HG03571 (cell line): ENCODE measurements around the gene VGF.

Experiments
- ATAC-seq: cut with Tn5 transposase; IDR thresholded peaks from one replicate; pipeline ENCODE4 v1.9.1; 2021; ENCODE audit not compliant: unreplicated experiment

The VGF gene

DNA sequence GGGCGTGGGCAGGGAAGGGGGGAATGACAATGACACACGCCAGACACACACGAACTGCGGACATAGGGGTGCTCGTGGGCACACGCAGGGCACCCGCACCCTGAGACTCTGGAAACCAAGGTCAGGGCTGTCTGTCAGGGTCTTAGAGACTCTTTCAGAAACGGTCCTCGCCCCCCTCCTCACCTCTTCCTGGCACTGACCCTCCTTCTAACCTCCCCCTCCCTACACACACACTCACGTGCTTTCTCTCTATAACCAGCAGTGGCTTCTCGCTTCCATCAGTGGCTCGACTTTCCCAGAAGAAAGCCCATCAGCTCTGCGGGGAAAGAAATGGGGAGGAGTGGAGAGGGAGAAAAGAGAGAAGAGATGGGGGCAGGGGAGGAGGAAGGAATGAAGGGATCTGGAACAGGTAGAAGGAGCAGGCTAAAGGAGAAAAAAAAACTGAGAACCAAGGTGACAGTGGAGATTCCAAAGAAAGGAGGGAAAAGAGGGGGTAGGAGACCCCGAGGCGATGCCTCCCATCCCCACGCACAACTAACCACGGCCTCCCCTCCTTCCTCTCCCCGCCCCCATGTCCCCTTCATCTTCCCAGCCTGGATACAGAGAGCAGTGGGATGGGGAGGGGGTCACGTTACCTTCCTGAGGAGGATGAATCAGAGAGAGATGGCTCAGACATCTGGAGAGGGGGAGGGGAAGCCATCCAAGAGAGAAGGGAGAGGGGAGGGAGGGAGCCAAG is 1.7 kb upstream of the VGF start:
- ATAC-seq, result no peak

DNA sequence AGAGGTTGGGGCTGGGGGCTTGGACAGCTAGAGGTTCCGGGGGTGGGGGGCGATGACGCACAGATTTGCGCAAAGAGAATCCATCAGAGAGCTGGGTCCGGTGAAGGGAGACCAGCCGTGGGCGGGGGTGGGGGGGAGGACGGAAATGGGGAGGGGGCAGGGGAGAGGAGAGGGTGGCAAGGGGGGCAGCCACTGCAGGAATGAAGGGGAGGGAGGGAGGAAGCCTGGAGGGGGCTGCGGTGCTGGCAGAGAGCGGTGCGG is 1.2 kb upstream of the VGF start:
- ATAC-seq, result no peak

GRCh38 chr7:101165958-101166647 is 734 bp upstream of the VGF start:
- no peak for ATAC-seq

DNA sequence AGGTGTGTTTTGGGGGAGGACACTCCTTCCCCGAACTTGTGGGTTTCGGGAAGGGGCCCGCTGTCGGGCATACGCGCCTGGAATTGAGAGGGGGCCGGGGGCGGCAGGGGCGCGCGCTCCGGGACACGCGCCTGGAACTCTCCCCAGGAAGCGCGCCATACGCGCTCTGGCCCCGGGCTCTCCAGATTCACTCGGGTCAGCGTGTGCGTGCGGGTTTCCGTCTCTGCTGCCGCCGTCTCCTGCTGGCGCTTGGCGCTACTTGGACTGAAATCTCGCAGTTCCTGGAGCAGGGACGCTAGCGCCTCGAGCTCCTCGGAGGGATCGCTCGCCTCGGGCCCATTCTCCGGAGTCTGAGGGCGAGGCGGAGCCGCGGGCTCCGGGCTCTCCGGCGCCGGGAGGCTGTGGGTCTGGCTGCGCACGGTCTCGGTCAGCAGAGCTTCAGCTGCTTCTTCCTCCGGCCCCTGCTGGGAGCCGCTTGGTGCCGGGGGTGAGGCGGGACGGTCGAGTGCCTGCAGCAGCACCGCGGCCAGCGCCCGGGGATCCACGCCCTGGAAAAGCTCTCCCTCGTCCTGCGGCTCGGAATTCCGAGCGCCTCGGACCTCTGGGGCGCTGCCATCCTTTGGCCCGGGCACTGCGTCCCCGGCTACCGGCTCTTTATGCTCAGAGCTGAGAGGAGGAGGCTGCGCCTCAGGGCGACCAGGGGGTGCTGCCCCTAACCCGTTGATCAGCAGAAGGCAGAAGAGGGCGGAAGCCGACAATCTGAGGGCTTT is 1.1 kb downstream of the VGF start:
- no peak for ATAC-seq

GRCh38 chr7:101163279-101164070 is 1.9 kb downstream of the VGF start:
- ATAC-seq, result no peak

GRCh38 chr7:101162551-101163278 is 2.7 kb downstream of the VGF start:
- no peak for ATAC-seq

DNA sequence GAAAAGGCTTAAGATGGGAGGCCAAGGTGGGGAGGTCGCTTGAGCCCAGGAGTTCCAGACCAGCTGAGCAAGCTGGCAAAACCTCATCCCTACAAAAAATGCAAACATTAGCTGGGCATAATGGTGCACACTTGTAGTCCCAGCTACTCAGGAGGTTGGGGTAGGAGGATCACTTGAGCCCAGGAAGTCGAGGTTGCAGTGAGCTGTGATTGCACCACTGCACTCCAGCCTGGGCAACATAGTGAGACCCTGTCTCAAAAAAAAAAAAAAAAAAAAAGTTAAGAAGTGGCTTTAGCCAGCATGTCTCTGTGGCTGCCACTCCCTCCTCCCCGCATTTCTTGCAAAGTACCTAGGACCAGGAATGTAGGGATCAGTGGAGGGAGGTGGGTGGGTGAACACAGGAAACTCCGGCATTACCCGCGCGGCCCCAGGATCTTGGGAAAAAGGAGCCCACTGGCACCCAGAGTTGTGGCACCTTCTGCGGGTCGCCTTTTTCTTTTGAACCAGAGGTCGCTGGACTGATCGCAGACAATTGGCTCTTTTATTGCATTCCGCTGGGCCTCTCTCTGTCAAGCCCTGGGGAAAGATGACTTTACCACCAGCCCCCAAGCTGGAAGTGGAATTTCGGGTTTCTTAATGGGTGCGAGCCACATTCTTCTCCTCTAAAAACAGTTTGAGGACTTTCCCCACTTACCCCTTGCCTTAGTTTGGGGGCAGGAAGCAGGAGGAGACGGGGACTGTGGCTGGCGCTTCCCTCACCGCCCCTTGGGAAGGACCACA is 3.5 kb downstream of the VGF start:
- no peak for ATAC-seq

GRCh38 chr7:101160910-101161309 is 4.5 kb downstream of the VGF start:
- ATAC-seq, result no peak

GRCh38 chr7:101159696-101160674 is 5.4 kb downstream of the VGF start:
- ATAC-seq, result no peak

DNA sequence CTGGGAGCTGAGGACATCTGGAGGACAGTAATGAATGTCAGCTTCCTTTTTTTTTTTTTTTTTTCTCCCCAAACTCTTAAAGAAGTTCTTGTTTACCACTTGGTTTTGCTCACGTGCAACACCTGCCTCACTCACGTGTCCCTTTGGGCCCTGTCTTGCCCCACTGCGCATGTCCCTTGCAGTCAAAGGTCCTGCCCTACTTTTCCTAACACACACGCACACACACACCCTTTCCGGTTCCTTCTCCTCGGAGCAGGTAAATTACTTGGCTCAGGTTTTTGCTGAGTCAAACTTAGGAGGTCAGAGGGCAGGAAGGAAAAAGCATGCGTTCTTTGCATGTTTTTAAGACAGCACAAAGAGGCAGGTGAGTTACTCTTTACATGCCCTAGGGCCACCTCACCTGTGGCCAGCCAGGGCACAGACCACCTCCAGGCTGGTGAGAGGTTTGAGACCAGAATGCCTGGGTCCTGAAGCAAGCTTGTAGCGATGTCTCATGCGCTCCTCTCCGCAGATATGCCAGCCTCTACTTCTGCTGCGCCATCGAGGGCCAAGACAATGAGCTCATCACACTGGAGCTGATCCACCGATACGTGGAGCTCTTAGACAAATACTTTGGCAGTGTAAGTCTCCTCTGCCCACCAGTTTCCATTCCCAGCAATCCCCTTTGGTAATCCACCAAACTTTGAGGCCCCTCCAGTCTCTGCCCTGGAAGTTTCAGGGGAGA is 8.3 kb downstream of the VGF start:
- ATAC-seq, result no peak

- ATAC-seq, result no peak
Observed at GRCh38 chr7:101156277-101156676, 9.1 kb downstream of the VGF start.

DNA sequence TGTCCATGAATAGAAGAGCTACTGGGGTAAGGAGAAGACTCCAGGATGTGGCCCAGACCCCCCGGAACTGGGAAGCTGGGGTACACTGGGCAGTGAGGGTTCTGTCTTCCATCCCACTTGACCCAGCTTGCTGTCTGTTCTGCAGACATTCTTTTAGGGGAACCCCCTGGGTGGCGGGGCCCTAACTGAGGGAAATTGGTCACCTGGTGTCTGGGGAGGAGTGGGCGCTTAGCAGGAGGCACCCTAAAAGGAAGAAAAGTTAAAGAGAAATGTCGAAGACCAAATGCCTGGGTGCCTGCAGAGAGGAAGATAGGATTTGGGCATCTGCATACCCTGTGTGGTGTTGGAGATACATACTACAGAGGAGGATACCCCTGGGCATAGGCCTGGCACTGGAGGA is 10.1 kb downstream of the VGF start:
- ATAC-seq, result no peak

DNA sequence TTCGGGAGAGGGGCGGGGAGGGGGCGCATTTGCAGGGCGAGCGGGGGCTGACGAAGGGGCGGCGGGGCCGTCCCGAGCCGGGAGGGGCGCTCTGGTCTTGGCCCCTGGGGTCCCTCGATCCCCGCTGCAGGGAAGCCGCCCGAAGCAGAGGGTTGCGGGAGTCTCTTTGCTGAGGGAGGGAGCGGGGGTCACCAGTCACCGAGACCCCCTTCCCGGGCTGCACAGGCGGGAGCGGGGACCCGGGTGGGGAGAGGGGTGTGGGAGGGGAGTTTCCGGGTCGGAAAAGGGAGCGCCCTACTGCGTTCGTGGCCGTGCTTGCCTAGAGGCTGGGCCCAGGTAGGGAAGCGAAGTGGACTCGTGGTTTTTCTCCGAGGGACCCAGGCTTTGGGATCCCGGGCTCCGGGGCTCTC is 10.7 kb downstream of the VGF start:
- no peak for ATAC-seq

- peak; percentile 67 for ATAC-seq
Observed at GRCh38 chr7:101153969-101154692, 11.2 kb downstream of the VGF start, which contains the start of gene AP1S1. Gene AP1S1 (plus strand): TSS chr7:101154476. CDS start chr7:101154515, 39 bp downstream.

DNA sequence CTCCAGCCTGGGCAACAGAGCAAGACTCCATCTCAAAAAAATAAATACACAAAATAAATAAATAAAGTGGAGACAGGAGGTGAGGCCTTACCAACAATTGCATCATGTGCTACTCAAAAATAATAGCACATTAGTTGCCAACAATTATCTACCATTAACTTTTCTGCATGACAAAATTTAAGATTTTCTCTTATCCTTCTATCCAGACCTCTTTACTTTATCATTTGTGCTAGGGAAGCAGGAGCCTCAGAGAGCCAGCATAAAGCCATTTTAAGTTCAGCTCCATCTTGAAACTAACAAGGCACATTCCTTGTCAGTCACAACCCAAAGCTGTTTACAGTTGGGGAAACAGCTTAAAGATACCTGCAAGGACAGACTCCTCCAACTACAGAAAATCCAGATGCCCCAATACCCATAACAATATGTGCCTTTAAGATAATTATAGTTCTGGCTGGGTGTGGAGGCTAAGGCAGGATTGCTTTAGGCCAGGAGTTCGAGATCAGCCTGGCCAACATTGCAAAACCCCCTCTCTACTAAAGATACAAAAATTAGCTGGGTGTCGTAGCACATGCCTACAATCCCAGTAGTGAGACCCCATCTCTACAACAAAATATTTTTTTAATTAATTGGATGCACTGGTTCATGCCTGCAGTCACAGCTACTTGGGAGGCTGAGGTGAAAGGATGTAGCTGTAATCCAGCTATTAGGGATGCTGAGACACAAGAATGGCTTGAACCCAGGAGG is 13.3 kb downstream of the VGF start:
- no peak for ATAC-seq

- no peak for ATAC-seq
Observed at GRCh38 chr7:101140746-101141382, 24.5 kb downstream of the VGF start.
